ENCODE measurements around the gene ATP6V1G2.
"Not testable (repeated sequence)": the region's sequence is repeated elsewhere in the genome, so short reads cannot be mapped to it uniquely, and the experiment has no call there.

The ATP6V1G2 gene

DNA sequence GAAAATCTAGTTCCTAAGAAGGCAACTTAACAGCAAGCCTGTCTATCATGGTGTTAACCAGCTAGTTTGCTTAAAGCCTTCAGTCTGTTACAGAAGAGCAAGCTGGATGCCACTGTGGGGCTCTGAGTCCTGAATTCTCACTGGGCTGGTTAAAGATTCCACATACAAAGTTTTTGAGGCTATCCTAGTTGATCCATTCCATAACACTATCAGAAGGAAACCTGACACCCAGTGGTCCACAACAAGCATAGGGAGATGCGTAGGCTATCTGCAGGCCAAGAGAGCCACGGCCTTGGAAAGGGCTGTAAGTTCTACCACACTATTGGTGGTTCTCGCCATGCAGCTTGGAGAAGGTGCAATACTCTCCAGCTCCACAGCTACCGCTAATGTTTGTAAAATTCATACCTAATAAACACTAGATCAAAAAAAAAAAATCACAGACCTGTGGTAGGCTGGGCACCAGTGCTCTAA is 18.1 kb downstream of the ATP6V1G2 start:
- TF ChIP-seq, protein P1, sequence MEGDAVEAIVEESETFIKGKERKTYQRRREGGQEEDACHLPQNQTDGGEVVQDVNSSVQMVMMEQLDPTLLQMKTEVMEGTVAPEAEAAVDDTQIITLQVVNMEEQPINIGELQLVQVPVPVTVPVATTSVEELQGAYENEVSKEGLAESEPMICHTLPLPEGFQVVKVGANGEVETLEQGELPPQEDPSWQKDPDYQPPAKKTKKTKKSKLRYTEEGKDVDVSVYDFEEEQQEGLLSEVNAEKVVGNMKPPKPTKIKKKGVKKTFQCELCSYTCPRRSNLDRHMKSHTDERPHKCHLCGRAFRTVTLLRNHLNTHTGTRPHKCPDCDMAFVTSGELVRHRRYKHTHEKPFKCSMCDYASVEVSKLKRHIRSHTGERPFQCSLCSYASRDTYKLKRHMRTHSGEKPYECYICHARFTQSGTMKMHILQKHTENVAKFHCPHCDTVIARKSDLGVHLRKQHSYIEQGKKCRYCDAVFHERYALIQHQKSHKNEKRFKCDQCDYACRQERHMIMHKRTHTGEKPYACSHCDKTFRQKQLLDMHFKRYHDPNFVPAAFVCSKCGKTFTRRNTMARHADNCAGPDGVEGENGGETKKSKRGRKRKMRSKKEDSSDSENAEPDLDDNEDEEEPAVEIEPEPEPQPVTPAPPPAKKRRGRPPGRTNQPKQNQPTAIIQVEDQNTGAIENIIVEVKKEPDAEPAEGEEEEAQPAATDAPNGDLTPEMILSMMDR (IDR thresholded peaks at IDR 0.05; ENCODE audit: insufficient read depth, missing control alignments) = no peak
- no peak for FAIRE-seq
- no peak for DNase-seq (ENCODE audit: insufficient read length, low spot score)

DNA sequence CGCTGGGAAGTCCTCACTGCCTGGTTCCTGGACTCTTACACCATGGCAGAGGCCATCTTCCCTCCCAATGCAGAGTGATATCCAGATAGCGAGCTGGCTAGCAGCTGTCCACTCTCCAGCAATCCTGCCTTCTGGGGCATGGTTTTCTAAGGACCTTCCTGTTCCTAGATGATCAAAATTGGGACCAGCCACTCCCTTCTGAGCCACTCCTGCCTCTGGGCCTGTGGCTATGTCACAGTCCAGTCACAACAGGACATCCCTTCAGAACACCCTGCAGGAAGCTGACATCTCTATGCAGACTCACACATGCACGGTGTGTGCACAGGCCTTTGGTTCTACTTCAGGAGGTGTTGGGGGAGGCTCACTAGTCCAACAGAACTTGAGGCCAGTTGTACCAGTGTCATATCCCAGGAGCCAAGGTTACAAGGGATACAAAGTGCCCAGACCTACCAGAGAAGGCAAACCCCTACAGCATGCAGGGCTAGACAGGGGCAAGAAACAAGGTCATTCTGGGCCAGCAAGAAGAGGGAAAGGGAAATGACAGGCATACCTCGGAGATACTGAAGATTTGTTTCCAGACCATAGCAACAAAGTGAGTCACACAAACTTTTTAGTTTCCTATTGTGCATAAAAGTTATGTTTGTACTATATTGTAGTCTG is 20.3 kb downstream of the ATP6V1G2 start:
- DNase-seq (ENCODE audit: insufficient read length, low spot score) (no peak), FAIRE-seq (no peak)
- TF ChIP-seq, protein P1 (IDR thresholded peaks at IDR 0.05; ENCODE audit: insufficient read depth, missing control alignments) = no peak

DNA sequence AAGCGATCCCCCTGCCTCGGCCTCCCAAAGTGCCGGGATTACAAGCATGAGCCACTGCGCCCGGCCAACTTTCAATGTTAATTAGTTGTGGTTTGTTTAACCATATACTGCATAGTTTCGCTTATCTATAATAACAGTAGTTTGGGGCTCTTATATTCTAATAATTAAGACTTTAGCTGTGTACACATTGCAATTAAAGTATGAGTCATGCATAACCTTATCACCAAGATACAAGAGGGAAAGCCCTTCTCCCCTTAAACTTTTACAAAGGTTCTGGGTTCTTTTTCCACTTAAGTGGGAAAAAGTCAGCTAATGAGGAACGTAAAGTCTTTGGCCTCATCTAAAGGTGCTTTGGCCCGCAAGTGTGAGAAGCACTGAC is 20.9 kb downstream of the ATP6V1G2 start:
- DNase-seq (ENCODE audit: insufficient read length, low spot score) (no peak), FAIRE-seq (no peak)
- TF ChIP-seq, protein P1 (IDR thresholded peaks at IDR 0.05; ENCODE audit: insufficient read depth, missing control alignments) = no peak

DNA sequence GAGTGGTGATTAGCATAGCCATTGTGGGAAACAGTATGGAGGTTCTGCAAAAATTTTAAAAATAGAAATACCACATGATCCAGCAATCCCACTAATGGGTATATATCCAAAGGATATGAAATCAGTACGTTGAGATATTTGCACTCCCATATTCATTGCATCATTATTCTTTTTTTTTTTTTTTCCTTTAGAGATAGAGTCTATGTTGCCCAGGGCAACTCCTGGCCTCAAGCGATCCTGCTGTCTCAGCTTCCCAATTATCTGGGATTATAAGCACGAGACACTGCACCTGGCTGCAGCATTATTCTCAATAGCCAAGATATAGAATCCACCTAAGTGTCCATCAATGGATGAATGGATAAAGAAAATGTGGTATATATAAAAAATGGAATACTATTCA is 24.6 kb downstream of the ATP6V1G2 start:
- no peak for FAIRE-seq

DNA sequence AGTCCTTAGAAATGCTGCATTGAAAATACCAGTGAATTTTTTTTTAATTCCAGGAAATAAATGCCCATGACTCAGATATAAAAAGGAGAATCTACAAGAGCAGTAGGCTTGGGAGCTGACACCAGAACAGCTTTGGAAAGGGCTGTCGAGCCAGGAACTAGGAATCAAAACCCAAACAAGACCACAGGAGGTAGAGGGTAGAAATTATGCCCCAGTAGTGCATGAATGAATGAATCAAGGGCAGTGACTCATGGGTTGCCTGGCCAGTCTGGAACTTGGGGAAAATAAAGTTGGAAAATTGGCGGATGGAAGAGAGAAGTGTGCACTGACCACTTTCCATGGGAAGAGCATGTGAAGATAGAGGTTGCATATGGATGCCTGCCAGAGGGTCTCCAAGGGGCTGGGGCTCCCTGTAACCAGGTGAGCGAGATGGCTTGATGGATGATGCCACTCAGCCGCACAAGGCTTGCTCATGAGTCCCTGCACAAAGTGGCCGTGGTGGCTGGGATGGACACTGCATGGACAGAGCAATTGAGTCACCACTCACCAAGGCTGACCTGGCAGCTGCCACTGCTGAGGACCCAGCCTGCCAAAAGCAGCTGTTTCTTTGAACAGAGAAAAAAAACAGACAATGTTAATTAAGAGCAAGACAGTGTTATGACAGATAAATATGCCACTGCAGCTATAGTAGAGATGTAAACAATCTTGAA is 32.8 kb downstream of the ATP6V1G2 start:
- TF ChIP-seq, protein P1 (IDR thresholded peaks at IDR 0.05; ENCODE audit: insufficient read depth, missing control alignments) = no peak
- FAIRE-seq = no peak
- no peak for DNase-seq (ENCODE audit: insufficient read length, low spot score)

More for the DNA sequence above, 24.6 kb downstream of the ATP6V1G2 start:
- DNase-seq (ENCODE audit: insufficient read length, low spot score) = no peak
- TF ChIP-seq, protein P1 (IDR thresholded peaks at IDR 0.05; ENCODE audit: insufficient read depth, missing control alignments) = no peak

DNA sequence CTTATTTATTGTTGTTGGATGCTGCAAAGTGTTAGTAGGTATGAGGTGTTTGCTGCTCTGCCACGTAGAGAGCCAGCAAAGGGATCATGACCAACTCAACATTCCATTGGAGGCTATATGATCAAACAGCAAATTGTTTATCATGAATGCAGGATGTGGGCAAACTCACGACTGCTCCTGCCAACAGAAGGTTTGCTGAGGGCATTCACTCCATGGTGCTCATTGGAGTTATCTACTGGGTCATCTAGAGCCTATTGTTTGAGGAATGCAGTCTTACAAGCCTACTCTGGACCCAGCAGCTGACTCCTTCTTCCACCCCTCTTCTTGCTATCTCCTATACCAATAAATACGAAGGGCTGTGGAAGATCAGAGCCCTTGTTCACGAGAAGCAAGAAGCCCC is 36.4 kb downstream of the ATP6V1G2 start:
- DNase-seq (ENCODE audit: insufficient read length, low spot score) = no peak
- FAIRE-seq = no peak
- TF ChIP-seq, protein P1 (IDR thresholded peaks at IDR 0.05; ENCODE audit: insufficient read depth, missing control alignments) = no peak

DNA sequence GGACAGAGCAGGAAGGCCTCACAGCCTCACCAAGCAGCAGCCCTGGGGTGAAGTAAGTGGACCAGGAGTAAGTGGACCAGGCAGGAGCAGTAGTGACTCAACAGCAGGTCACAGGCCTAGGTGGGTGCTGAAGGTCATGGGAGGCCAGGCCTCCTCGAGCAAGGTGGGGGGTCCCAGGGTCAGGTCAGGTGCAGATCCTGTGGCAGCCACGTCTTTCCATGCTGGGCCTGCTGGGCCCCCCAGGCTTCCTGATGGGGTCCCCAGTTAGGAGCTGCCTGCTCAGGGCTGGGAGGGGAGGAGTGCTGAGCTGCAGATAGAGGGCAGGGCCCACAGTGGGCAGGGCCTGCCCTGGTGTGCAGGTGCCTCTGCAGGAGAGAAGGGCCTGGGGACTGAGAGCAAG is 37.4 kb downstream of the ATP6V1G2 start:
- DNase-seq (ENCODE audit: insufficient read length, low spot score); FAIRE-seq: not testable (repeated sequence)
